Measurements from ENCODE around the gene ACVR1.
"Not testable (repeated sequence)": the region's sequence is repeated elsewhere in the genome, so short reads cannot be mapped to it uniquely, and the experiment has no call there.

ACVR1 gene

GRCh38 chr2:157887946-157888345 is 11.8 kb upstream of the ACVR1 start:
- no peak for DNase-seq (ENCODE audit: low spot score)
- TF ChIP-seq, protein P1, sequence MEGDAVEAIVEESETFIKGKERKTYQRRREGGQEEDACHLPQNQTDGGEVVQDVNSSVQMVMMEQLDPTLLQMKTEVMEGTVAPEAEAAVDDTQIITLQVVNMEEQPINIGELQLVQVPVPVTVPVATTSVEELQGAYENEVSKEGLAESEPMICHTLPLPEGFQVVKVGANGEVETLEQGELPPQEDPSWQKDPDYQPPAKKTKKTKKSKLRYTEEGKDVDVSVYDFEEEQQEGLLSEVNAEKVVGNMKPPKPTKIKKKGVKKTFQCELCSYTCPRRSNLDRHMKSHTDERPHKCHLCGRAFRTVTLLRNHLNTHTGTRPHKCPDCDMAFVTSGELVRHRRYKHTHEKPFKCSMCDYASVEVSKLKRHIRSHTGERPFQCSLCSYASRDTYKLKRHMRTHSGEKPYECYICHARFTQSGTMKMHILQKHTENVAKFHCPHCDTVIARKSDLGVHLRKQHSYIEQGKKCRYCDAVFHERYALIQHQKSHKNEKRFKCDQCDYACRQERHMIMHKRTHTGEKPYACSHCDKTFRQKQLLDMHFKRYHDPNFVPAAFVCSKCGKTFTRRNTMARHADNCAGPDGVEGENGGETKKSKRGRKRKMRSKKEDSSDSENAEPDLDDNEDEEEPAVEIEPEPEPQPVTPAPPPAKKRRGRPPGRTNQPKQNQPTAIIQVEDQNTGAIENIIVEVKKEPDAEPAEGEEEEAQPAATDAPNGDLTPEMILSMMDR (IDR thresholded peaks at IDR 0.05; ENCODE audit: extremely low read depth, insufficient read depth, missing control alignments): no peak
- in situ Hi-C loops (cut with MboI; ENCODE audit: low pct_unique_long_range_greater_than_20kb, low sequenced_read_pairs, unreplicated experiment): no loop called here

GRCh38 chr2:157884533-157884932 is 8.4 kb upstream of the ACVR1 start:
- in situ Hi-C loops (cut with MboI; ENCODE audit: low pct_unique_long_range_greater_than_20kb, low sequenced_read_pairs, unreplicated experiment); DNase-seq (ENCODE audit: low spot score): not testable (repeated sequence)

DNA sequence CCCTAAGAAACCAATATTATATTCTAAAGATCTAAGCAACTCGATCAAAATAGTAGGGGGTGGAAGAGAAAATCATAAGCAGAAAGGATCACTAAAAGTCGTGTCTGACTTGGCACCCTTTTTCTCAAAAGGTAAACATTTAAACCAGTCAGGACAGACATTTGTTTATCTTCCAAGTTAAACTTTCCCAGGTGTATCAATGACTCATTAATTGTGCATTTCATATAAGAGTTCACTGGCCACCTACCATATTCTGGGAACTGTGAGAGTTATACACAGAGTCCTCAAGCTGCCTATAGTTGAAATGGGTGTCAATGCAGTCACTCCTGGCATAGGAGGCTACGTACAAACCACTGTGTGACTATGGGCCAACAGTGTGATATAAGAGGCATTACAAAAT is 4.8 kb upstream of the ACVR1 start:
- TF ChIP-seq, protein P1 (IDR thresholded peaks at IDR 0.05; ENCODE audit: extremely low read depth, insufficient read depth, missing control alignments): no peak
- in situ Hi-C loops (cut with MboI; ENCODE audit: low pct_unique_long_range_greater_than_20kb, low sequenced_read_pairs, unreplicated experiment): no loop called here
- DNase-seq (ENCODE audit: low spot score): no peak

DNA sequence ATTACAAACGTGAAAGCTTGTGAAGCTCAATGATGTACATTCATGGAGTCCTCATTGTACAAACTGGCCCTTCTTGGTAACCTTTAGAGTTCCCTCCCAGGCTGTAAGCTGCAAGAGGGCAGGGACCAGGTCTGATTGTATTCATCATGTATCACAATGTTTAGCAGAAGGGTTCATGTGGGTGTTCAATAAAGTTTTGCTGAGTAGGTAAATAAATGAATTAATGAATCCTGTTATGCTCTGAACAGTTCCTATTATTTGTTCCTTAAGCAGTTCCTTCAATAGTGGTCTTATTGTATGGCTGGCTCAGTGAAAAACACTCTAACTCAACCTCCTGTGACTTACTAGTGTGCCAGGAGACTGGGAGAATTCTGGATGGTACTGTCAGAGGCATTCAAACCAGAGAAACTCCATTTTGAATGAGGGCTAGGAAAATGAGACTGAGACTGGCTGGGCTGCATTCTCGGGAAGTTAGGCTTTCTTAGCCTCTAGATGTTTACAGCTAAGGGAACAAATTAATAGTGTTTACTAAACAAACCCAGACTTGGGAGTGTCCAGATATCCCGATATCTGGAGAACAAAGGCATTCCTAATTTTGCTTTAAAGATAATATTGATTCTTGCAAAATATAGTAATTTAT is 1.8 kb upstream of the ACVR1 start:
- TF ChIP-seq, protein P1 (IDR thresholded peaks at IDR 0.05; ENCODE audit: extremely low read depth, insufficient read depth, missing control alignments): no peak
- no peak for DNase-seq (ENCODE audit: low spot score)
- in situ Hi-C loops (cut with MboI; ENCODE audit: low pct_unique_long_range_greater_than_20kb, low sequenced_read_pairs, unreplicated experiment): no loop called here

GRCh38 chr2:157876786-157877138 is 632 bp upstream of the ACVR1 start:
- TF ChIP-seq, protein P1 (IDR thresholded peaks at IDR 0.05; ENCODE audit: extremely low read depth, insufficient read depth, missing control alignments): no peak
- in situ Hi-C loops (cut with MboI; ENCODE audit: low pct_unique_long_range_greater_than_20kb, low sequenced_read_pairs, unreplicated experiment): no loop called here
- no peak for DNase-seq (ENCODE audit: low spot score)

GRCh38 chr2:157875641-157876065 is 477 bp downstream of the ACVR1 start:
- DNase-seq (ENCODE audit: low spot score): peak; percentile 67
- in situ Hi-C loops (cut with MboI; ENCODE audit: low pct_unique_long_range_greater_than_20kb, low sequenced_read_pairs, unreplicated experiment): no loop called here

DNA sequence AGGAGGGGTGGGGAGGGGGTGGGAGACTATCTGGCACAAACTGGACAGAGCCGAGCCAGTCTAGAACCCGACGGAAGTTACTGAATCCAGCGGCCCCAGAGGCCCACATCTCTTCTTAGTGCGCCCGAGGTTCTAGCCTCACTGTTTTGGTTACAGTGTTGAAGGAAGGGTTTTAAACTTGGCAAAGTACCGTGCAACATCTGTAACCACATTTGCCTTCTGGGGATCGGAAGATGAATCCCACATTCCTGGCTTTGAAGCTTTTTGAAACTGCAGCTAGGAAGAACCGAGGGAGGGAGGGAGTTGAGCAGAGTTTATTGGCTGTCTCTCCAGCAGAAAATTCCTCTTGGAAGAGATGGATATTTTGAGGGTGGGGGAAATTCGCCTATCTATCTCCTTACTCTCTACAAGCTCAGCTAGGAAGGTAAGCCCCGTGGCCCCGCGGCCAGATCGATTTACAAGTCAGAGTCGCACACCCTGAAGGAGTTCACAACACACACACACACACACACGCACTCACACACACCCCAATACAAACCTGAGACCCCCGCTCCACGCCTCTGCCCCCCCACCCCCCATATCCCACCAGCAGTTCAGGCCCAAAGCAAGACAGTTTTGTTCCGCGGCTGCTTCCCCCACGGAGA is 1.0 kb downstream of the ACVR1 start:
- in situ Hi-C loops (cut with MboI; ENCODE audit: low pct_unique_long_range_greater_than_20kb, low sequenced_read_pairs, unreplicated experiment): no loop called here
- TF ChIP-seq, protein P1 (IDR thresholded peaks at IDR 0.05; ENCODE audit: extremely low read depth, insufficient read depth, missing control alignments): no peak
- no peak for DNase-seq (ENCODE audit: low spot score)

More at GRCh38 chr2:157875641-157876065, 477 bp downstream of the ACVR1 start:
- TF ChIP-seq, protein P1 (IDR thresholded peaks at IDR 0.05; ENCODE audit: extremely low read depth, insufficient read depth, missing control alignments): no peak

Data from GM13977 (cell line).